NCI-H2107 treated with DMSO at 0.1 percent for 48 hours (cell line): Measurements from ENCODE around the gene DCPS.
A peak's percentile ranks its signal among the peaks of the same experiment; 100 is the strongest.
"Not testable (repeated sequence)": the region's sequence is repeated elsewhere in the genome, so short reads cannot be mapped to it uniquely, and the experiment has no call there.

Experiments
- DNase-seq: peaks from one replicate; lab custom pipeline; 2025; ENCODE audit not compliant: unreplicated experiment; lab: John Stamatoyannopoulos, UW

The DCPS gene

DNA sequence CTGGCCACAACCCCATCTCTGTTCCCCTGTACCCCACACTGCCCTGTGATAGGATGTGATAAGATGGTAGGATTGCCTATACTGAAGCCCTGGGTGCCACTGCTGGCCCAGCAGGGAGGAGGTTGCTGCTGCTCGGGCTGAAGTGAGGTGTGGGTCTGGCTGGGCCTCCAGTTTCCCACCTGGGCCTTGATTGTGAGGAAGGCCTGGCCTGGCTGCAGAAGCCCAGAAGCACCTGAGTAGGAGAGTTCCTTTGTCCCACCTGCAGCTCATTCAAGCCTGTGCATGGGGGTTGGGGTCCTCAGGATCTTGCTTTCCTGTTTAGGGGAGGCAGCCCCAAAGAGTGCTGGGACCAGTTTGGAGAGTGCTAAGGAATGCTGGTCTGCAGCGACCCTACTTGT is 54.9 kb downstream of the DCPS start:
- no peak for DNase-seq

- no peak for DNase-seq
Observed at GRCh38 chr11:126359431-126360048, 55.7 kb downstream of the DCPS start.

DNA sequence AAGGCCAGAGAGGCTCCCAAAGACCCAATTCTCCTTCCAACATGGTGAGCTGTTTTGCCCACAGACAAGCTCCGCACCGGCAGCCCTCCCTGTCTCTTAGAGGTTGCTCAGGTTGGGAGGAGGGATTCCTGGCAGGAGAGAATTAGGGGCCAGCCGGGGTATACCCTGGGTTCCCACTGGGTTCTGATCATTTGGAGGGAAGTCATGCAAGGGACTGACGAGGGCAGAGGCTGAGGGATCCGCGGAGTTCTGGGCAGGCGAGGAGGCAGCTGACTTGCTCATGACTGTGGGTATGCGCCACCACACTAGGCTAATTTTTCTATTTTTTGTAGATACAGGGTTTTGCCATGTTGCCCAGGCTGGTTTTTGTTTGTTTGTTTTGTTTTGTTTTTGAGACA is 56.2 kb downstream of the DCPS start:
- no peak for DNase-seq

GRCh38 chr11:126361400-126361799 is 57.5 kb downstream of the DCPS start:
- no peak for DNase-seq

GRCh38 chr11:126362879-126363655 is 59.2 kb downstream of the DCPS start:
- no peak for DNase-seq

GRCh38 chr11:126363706-126364248 is 59.9 kb downstream of the DCPS start:
- no peak for DNase-seq

DNA sequence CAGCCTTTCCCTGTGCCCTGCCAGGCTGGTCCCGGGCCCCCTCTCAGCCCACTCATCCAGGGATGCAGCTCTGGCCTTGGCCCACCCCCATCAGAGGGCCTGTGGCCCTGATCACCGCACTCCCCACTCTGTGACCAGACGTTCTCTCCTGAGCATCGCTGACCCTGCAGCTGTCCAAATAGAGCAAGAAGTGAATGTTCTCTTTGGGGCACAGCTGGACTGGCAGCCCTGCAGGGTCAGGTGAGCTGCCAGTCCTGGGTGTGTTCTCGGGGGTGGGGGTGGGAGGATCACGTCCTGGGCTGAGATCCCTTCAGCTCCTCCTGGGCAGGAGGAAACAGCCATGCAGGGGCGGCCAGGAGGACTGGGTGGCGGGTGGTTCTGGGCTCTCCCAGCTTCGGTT is 60.9 kb downstream of the DCPS start:
- DNase-seq: not testable (repeated sequence)

GRCh38 chr11:126365508-126365907 is 61.6 kb downstream of the DCPS start:
- DNase-seq: not testable (repeated sequence)

DNA sequence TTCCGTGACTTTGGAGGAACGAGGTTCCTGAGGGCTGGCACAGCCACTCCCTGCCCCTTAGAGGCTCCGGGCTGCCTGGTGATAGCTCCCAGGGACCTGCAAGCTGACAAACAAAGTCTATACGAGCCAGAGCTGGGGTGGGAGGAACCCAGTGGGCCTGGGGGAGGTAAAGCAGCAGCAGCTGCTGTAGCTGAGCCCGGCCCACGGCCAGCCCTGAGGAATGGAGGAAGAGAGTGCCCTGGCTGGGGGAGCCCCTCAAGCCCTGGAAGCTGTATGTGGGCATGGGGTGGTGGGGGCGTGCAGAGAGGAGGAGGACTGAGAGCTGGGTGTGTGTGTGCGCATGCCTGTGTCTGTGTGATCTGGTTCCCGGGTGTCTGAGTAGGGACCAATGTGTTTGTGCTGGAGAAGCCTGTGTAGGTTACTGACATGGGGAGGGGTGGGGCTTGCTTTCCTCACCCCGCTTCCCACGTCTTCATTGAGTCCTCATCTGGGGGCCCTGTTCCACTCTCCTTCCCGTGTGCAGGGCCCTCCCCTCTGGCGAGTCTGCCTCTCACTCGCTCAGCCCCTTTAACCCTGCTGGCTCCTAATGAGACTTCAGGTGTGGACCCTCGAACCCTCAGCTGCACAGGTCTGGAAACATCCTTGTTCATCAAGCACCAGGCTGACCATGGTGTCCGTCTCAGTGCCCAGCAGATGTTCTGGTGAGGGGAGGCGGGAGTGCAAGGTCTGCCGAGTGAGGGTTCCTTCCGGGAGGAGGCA is 62.4 kb downstream of the DCPS start:
- DNase-seq: no peak

DNA sequence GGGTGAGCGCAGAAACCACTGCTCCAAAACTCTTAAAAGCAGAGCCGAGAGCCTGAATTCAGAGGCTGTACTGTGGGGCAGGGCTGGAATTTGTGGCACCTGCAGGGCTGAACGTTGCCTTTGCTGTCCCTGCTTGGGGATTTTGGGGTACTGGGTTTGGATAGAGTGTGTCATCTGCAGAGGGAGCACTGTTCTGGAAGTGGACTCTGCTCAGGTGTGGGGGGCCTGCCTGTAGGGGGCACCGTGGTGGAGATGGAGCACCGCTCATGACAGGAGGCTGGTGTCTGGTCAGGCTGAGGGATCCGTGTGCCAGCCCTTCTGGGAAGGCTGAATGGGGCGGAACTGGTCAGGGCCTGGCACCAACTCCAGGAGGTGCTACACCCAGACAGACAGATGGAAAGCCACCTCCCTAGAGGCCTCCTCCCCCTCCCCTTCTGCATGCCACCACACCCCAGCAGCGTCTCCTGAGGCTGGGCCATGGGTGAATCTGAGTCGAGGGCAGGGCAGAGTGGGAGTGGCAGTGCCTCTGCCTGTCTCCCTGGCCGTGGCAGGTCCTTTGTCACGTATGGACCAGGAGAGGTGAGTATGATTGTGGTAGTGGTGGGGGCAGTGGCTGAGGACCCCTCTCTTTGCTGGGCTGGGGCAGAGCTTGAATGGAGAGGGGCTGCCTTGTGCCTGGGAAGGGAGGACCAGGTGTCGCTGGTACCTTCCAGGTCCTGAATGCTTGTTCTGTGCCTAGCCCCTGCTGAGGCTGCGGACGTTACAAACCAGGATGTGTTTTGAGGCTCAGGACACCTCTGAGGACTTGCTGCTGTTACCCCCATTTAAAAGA is 63.2 kb downstream of the DCPS start:
- DNase-seq: not testable (repeated sequence)

DNA sequence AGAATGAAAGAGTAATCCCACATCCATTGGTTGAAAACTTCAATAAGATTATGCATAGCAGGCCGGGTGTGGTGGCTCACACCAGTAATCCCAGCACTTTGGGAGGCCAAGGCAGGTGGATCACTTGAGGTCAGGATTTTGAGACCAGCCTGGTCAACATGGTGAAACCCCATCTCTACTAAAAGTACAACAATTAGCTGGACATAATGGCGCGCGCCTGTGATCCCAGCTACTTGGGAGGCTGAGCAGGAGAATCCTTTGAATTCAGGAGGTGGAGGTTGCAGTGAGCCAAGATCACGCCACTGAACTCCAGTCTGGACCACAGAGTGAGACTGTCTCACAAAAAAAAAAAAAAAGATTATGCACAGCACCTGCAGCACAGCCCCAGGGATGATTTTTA is 63.9 kb downstream of the DCPS start:
- not testable (repeated sequence) for DNase-seq

DNA sequence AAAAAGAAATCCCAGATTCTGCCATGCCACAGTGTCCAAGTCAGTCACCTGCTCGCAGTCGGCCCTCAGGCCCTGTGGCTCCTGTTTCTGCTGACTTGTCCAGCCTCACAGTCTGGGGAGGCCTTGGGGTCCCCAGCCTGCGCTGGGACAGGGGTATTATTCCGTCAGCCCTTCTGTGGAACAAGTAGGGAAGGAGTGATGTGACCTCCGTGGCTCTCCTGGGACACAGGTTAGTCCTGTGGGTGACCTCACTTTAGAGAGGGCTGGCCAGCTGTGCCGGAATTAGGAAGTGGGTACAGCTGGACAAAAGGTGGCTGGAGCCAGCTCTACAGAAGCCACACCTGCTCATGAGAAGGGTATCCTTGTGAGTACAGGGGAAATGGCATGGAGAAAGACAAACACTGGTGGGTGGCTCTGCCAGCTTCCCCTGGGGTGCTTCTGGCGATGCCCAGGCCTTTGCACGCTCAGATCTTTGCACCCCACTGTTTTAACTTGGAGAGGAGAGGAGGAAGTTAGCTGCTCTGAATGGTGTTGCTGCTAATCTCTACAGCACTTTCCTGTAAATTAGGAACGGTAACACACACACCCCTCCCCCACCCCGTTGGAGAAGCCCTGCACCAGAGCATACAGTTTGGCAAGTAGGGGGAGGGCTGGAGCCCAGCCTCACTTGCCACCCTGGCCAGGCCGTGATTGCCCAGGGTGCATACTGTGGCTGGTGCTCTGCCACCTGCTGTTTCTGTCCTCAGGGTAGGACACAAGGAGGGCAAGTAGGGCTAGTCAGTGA is 64.7 kb downstream of the DCPS start:
- not testable (repeated sequence) for DNase-seq

DNA sequence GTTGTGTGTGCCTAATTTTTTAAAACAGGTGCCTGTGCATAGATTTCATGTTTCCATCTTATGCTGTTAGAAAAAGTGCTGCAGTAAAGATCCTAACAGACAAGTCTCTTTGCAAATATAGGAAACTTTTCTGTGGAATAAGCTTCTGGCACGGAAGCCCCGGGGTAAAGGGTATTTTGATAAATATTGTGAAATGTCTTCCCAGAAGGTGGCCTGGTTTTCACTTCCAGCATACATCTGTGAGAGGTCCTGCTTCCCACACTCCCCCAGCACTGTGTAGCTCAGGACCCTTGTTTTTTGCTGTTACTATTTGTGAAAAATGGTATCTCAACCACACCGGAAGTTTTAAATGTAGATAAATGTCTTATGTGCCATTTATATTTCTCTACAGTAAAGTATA is 66.2 kb downstream of the DCPS start:
- no peak for DNase-seq

- DNase-seq: no peak
Observed at GRCh38 chr11:126371595-126371994, 67.7 kb downstream of the DCPS start.

GRCh38 chr11:126373389-126374066 is 69.7 kb downstream of the DCPS start:
- DNase-seq: peak; percentile 27

GRCh38 chr11:126374562-126375300 is 70.9 kb downstream of the DCPS start:
- DNase-seq: not testable (repeated sequence)

GRCh38 chr11:126375726-126376125 is 71.9 kb downstream of the DCPS start:
- no peak for DNase-seq

GRCh38 chr11:126378763-126379162 is 74.9 kb downstream of the DCPS start:
- no peak for DNase-seq

GRCh38 chr11:126380909-126381308 is 77.0 kb downstream of the DCPS start:
- no peak for DNase-seq
